Activated CD8-positive, alpha-beta memory T cell treated with anti-CD3 and anti-CD28 coated beads, Interleukin-2, amount 50 U/mL, for 24 hours (primary cell): ENCODE data around the gene INTS11.
"Not testable (repeated sequence)": the region's sequence is repeated elsewhere in the genome, so short reads cannot be mapped to it uniquely, and the experiment has no call there.

Experiments used
- DNase-seq: peaks from one replicate; pipeline ENCODE4 v3.0.0-alpha.2; 2020; ENCODE audit errors: extremely low read depth

The INTS11 gene

DNA sequence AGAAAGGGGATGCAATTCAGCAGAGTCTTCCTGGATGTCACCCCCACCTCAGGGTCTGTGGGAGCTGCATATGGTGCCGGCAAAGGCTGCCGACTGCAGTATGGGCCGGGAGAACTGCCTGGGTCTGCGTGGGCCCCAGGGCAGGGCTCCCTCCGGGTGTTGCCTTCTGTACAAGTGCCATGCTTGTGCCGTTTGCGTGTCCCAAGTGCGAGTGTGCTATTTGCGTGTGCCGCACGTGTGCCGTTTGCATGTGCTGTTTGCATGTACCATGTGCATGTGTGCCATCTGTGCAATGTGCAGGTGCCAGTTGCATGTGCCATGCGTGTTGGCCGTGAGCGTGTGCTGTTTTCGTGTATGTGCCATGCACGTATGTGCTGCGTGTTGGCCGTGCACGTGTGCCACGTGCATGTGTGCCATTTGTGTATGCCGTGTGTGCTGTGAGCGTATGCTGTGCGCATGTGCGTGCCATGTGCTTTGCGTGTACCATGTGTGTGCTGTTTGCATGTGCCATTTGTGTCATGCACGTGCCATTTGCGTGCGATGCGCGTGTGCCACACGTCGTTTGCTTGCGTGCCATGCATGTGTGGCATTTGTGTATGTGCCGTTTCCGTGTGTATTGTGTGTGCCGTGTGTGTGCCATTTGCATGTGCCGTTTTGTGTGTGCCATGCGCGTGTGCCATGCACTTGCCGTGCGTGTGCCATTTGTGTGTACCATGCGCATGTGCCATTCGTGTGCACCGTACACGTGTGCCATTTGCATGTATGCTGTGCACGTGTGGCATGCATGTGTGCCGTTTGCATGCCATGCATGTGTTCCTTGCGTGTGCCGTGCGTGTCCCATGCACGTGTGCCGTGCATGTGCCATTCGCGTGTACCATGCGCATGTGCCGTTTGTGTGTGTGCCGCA, 5.1 kb upstream of the INTS11 start:
- DNase-seq, result no peak

DNA sequence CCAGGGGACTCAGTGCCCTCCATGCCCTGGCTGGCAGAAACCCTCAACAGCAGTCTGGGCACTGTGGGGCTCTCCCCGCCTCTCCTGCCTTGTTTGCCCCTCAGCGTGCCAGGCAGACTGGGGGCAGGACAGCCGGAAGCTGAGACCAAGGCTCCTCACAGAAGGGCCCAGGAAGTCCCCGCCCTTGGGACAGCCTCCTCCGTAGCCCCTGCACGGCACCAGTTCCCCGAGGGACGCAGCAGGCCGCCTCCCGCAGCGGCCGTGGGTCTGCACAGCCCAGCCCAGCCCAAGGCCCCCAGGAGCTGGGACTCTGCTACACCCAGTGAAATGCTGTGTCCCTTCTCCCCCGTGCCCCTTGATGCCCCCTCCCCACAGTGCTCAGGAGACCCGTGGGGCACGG, 3.8 kb upstream of the INTS11 start:
- DNase-seq, result no peak

DNA sequence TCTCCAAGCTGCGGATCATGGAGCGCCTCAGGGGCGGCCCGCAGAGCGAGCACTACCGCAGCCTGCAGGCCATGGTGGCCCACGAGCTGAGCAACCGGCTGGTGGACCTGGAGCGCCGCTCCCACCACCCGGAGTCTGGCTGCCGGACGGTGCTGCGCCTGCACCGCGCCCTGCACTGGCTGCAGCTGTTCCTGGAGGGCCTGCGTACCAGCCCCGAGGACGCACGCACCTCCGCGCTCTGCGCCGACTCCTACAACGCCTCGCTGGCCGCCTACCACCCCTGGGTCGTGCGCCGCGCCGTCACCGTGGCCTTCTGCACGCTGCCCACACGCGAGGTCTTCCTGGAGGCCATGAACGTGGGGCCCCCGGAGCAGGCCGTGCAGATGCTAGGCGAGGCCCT, 2.8 kb upstream of the INTS11 start:
- DNase-seq, result no peak

DNA sequence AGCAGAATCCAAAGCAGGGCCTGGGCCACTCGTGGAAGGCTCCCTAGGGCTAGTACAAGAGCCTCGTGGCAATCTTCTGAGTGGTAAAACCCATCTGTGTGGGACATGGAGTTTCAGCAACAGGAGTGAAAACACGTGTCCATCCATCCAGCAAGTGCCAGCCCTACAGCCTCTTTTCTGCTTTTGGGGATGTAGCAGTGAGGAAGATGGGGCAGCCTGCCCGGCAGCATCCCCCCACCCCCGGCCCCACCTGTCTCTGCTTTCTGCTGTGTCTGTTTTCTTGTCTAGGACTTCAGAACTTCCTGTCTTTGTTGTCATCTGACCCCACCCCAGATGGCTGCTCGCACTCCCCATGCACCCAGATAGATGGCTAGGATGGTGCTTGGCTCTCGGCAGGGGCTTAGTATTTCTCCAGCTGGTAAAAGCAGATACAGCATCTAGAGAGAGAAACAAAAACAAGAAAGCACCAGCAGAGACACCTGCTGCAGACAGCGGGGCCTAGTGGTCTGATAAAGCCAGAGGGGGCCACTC, 1.7 kb upstream of the INTS11 start:
- no peak for DNase-seq

DNA sequence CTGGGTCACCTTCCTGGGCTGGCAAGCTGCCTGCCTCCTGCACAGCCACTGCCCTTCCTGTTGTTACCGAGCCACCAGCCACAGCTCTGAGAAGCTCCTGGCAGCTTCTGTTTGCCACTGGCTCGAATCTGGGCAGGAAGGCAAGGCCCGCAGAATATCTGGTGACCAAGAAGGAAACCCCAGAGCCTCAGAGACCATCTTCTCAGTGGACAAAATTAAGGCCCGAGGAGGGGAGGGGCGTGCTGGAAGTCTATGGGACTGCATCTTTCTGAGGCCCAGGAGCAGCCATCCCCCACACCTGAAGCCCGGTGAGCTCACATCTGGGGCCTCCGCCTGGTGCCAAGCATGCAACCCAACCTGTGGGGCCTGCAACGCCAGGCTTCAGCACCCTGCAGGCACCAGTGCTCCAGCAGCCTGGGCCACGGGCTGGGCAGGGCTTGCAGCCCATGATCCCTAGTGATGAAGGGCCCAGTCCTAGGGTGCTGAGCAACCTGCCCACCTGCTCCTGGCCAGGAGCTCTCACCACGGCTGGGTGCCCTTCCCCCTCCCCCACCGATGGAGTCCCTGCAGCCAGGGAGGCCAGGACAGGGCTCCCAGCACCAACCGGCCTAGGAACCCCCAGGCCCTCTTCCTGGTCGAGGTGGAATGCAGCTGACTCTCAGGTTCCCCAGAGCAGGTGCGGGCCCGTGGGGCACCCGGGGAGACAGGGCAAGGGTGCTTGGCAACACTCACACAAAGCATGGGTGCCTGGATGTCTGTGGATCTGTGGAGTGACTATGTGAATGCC, 1.0 kb upstream of the INTS11 start:
- no peak for DNase-seq

DNA sequence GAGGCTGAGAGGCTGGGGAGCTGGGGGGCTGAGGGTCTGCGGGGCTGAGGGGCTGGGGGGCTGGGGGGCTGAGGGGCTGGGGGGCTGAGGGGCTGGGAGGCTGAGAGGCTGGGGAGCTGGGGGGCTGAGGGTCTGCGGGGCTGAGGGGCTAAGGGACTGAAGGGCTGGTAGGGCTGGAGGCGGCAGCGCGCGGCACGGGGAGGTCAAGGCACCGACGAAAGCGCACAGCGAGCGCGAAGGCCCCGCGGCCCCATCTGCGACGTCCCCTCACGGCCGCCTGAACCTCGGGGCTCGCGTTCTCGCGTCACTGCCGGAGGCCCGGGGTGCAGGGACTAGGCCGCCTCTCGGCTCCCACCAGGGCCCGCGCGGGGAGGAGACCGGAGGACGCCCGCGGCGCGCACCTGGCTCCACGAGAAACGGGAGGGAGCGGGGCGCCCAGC, 356 bp downstream of the INTS11 start:
- no peak for DNase-seq

DNA sequence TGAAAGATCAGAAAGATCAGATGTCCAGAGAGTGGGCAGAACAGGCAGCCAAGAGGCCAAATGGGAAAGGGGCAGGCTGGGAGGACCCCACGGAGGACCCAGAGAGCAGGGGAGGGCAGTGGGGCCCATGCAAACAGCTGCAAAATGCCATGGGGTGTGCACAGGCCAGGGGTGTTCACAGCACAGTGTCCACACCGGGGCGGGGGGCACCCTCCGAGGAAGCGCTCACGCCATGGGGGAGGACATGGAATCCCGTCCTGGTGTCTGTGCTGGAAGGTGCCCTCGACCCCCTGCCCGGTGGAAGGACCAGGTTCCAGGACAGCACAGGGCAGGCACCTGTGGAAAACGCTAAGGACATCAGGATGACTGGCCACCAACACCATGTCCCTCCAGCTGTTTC, 1.5 kb downstream of the INTS11 start:
- DNase-seq, result no peak

DNA sequence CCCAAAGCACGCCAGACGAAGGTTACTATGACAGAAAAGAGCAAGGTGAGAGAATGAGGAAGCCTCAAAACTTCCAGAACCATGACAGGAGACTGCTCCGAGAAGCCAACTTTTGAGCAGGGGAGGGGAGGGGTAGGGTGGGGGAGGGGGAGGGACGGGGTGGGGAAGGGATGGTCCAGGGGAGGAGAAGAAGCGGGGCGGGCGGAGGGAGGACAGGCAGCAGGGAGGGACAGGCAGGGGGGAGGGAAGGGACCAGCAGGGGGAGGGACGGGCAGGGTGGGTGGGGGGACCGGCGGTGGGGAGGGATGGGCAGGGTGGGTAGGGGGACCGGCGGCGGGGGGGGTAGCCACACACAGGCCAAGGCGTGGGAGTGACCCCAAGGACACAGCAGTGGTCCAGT, 2.0 kb downstream of the INTS11 start:
- no peak for DNase-seq

DNA sequence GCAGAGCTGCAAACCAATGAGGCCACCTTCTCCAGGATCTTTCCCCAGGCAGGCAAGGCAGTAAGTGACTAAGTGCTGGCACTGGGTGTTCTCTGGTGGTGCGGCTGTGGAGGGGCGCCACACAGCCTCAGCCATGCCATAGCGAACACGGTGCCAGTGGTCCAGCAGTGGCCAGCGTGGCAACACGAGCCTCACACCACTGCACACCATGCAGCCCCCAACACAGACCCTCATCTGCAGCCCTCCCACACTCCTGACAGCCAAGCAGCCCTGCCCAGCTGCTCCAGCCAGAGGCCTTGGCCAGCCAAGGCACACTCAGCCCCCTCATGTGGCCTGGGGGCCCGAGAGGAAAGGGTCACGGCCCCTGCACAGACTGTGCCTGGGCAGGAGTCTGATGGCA, 3.0 kb downstream of the INTS11 start:
- DNase-seq, result no peak

DNA sequence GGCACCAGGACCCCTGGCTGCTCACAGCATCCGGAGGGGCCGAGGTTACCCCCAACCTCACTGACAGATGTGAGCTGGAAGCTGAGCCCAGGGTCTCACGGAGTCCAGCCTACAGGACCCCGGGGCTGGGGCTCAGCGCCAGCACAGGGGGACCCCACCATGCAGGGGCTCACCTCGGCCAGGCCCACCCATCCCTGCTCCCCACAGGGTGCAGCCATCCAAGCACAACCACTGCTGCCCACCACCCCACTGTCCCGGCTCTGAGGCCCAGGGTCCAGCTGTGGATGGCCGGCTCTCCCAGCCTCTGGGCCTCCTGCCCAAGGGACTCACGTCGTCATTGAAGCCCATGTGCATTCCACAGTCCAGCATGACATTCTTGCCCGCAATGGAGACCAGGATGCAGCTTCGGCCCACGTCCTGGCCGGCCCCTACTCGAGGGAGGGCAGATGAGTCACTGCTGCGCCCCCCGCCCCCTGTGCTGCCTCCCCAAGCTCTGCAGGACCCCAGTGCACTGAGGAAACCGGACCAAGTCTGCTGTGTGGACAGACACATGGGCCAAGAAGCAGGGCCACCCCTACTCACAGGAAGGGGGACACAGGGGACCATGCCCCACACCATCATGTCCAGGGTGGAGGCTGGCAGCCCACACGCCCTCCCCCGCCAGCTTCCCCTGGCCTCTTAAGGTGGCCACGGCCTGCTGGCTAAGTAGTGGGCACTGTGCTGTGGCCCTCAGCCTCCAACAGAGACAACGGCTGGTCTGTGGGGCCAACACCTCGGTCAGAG, 3.6 kb downstream of the INTS11 start:
- no peak for DNase-seq

DNA sequence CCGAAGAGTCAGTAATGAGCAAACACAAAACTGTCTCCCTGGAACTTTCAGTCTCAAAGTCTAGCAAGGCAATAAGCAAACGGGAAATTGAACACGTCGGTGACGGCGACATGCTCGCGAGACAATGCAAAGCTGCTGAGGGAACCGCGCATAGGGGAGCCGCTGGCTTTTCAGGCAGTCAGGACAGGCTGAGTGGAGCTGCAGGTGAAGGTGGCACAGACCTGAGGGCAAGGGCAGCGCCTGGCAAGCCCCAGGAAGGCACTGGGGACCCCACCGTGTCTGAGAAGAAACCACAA, 4.9 kb downstream of the INTS11 start:
- no peak for DNase-seq

DNA sequence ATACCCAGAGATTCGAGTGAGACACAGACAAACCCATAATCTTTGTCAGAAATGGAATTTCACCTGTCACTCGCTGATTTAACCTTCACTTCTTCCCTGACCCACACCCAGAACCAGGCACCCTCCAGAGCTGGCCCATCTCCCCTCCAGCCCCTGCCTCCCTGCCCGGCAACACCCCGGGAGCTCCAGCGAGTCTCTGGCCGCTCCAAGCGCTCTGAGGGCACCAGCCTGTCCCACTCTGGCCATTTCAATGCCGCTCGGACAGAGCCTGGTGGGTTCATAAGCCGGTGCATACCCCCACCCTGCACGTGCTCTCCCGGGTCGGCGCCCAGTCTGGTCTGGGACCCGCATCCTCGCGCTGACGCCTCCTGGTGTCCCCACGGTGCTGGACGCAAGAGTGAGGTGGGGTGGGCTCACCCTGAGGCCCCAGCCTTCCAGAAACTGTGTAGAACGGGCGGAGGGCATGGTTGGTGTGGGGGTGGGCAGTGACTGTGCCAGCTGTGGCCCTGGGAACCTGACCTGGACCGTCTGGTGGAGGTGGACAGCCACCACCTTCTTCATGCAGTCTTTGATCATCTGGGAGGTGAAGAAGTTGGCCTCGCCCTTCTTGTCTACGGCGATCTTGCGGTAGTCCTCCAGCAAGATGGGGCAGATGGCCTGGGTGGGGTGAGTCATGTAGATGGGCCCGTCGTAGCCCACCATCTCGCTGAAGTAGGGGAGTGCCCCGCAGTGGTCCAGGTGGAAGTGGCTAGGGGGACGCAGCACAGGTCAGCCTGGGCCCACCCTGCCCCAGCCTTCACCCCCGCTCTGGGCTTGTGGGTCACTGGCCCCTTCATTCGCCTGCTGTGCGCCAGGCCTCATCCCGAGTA, 5.4 kb downstream of the INTS11 start:
- no peak for DNase-seq

DNA sequence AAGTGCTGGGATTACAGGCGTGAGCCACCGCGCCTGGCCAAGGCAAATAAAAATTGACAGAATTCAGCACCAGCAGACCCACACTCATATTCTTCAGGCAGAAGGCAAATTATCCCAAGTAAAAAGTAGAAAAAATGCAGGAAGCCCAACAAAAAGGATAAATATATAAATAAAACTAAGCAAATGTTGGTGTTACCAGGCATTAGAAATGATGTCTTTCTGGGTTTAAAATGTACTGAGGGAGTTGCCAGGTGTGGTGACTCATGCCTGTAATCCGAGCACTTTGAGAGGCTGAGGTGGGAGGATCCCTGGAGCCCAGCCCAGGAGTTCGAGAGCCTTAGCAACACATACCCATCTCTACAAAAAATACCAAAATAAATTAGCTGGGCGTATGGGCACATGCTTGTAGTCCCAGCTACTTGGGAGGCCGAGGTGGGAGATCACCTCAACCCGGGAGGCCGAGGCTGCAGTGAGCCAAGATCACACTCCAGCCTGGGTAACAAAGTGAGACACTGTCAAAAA, 6.3 kb downstream of the INTS11 start:
- DNase-seq, result no peak

DNA sequence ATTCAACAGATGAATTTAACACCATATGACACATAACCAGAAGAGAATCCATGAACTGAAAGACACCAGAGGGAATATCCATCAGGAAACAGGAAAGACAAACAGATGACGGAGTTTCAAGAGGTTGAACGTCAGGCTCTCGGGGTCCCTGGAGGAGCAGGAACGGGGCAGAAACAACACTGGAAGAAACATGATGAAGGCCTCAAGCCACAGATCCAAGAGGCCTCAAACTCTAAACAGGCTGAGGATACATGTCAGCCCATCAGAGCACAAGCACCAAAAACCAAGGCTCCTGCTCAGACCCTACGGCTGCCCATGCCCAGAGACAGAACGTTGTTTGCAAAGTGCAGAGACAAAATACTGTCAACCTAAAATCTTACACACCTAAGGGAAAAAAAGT, 7.0 kb downstream of the INTS11 start:
- DNase-seq, result no peak

DNA sequence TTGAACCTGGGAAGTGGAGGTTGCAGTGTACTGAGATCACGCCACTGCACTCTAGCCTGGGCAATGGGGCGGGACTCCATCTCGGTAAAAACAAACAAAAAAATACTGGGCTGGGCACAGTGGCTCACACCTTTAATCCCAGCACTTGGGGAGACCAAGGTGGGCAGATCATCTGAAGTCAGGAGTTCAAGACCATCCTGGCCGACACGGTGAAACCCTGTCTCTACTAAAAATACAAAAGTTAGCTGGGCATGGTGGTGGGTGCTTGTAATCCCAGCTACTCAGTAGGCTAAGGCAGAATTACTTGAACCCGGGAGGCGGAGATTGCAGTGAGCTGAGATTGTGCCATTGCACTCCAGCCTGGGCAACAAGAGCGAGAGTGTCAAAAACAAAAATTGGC, 8.3 kb downstream of the INTS11 start:
- not testable (repeated sequence) for DNase-seq

DNA sequence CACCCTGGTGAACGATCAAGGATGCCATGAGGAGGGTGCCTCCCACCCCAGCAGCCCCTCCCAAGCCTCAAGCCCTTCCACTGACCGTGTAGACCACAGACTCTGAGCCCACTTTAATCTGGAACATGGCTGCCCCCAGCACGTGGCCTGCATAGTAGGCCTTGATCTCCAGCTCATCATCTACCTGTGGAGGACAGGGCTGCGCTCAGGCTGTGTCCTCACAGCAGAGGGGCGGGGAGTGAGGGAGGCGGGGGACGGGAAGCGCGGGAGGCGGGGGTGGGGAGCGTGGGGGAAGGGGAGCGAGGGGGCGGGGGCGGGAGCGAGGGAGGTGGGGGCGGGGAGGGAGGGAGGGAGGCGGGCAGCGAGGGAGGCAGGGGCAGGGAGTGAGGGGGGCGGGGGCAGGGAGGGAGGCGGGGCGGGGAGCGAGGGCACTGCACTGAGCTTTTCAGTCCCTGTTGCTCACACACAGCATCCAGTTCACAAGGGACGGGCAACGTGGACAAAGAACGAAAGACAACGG, 9.0 kb downstream of the INTS11 start:
- DNase-seq, result no peak

DNA sequence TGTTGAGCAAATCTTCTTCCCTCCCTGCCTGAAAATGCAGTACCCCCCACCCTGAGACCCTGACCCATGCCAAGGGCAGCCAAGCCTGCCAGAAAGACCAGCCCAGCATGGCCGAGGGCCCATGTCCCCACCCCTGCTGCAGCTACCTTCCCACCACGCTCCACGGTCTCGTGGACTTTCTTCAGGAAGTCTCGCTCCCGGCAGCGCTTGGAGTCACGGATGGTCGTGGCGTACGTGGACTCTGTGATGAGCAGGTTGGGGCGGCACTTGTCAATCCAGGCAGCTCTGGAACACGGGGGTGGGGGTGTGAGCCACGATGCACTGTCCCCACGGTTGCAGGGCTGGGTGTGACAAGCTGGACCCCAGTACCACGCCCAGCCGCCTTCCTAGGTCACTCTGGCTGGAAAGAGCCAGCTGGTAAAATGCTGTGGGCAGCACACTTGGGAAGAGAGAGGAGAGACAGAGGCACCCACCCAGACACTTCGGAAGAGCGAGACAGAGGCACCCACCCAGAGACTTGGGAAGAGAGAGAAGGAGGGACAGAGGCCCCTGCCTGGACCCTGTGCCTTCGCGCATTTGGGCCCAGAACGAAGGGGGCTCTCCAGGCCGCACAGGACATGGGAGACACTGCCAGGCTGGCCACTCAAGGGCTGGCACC, 9.7 kb downstream of the INTS11 start:
- no peak for DNase-seq

DNA sequence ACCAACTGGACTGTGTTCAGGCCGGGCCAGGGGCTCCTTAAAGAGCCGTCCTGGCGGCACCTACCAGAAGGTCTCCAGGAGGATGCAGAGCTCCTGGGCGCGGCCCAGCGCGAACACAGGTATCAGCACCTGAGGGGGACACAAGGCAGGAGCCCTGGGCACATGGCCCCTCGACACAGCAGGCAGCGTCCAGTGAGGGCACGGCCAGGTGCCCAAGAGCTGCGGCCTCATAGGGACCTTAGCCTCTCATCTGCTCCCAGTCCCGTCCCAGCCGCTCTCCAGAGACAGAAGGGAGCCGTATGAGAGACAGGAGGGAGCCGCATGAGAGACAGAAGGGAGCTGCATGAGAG, 10.2 kb downstream of the INTS11 start:
- DNase-seq, result no peak

DNA sequence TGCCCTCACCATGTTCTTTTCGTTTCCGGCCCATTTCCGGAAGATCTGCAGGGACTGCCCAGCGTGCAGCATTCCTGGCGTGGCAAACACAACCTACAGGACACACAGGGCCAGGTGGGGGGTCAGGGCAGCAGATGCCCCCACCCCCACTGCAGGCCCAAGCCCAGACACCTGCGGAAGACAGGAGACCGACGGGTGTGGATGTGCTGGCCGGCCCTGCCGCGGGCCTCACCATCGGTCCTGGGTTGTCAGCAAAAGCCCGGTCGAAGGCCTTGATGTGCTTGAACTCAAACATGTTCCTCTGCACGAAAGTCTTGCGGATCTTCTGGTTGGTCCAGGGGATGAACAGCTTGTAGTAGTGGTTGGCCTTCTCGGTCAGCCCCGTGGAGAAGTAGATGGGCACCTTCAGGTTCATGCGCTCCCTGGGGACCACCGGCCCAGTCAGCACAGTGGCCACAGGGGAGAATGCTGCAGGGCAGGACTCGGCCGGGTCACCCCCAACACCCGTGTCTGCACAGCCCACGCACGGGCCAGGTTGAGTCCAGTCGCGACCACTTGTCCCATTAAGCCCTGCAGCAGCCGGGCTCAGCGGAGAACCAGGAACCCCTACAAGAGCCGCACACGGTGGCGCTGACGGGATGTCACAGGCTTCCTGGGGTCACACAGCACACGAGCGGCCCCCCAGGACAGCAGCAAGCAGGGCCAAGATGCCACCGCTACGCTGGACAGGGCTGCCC, 10.8 kb downstream of the INTS11 start:
- no peak for DNase-seq
